Left renal pelvis (tissue), 4 donors: Measurements from ENCODE around the gene RNASET2. TPM values are rescaled to one million over a fixed set of nuclear protein-coding genes. Genes with fewer than 3 reads are reported as not detected.

Experiments used
- DNase-seq, 4 donors: peaks; one replicate each; pipeline ENCODE4 v3.0.0-alpha.2; 2013; ENCODE audit warnings: low read depth in 4 of 4, low spot score in 3 of 4
- polyA plus RNA-seq, 4 donors: library from polyadenylated mRNA; unstranded; fragments of 120-200 nt; gene quantifications; one replicate each; pipeline ENCODE4 v1.2.1, GENCODE V29; 2013; ENCODE audit not compliant: insufficient read length in 4 of 4

RNASET2 gene
- polyA plus RNA-seq = 10 to 100 TPM; 42.1 to 69.5 (median 58.9) TPM

DNA sequence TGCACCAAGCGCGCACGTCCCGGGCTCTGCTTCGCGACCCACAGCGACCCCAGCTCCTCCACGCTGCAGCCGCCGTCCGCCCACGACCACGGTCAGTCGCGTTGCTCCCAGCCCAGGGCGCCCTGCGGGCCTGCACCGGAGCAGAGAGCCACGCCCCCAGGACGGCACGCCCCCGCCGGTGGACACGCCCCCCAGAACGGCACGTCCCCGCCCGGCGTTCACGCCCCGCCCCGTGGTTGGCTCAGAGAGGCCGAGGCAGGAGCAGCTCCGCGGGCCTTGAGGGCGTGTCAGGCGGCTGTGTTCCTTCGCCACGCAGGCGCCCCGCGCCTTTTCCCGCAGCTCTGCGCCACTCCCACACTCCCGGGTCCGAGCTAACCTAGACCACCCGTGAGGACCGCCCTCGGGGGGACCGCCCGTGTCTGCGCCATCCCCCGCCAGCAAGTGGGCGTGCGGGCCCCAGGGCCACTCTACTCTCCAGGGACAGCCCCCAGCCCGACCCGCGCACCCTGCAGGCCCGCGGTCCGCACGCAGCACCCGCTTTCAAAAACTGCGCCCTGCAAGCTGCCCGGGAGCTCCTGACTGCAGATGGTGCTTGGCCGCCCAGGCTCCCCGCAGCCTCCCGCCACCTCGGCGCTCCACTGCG lies at the start of gene RNASET2:
Gene RNASET2 (minus strand): TSS at position 107 of the 643 bp plus-strand sequence. CDS start 368 bp downstream, outside the sequence.
- peak; percentile 79 to 85 (median 84) for DNase-seq

DNA sequence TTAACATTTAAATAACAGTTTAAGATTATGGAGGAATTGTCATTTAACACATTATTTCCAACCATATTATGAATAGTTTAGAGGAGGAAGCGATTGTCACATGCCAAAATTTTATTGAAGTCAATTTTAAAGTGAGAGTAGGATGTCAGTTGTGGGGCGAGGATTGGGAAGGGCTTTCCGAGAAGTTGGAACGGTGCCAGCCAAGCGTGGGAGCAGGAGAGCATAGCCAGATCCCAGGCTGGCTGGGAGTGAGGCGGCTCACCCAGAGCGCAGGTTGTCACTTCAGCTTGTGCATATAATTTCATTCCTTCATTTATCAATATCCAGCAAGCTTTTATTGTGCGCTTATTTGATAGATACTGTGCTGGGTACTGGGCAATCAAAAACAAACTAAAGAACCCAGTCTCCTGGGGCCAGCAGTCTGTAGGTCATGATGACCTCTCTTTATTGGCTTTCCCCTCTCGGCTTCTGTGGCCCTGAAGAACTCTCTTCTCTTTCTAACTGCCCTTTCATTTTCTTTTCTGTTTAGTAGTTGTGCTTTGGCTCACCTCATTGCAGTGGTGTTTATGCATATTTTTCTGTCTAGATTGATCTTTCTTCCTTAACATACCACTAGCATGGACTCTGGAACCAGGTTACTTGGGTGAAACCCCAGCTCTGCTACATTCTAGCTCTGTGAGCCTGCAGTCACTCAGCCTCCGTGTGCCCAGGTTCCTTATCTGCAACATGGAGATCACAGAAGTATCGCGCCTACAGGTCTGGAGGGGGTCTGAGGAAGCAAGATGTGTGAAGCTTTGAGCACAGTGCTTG lies 49.2 kb upstream of the RNASET2 start:
- DNase-seq = no peak

- DNase-seq = no peak
Measured at GRCh38 chr6:167000759-167001158, 44.4 kb upstream of the RNASET2 start.

DNA sequence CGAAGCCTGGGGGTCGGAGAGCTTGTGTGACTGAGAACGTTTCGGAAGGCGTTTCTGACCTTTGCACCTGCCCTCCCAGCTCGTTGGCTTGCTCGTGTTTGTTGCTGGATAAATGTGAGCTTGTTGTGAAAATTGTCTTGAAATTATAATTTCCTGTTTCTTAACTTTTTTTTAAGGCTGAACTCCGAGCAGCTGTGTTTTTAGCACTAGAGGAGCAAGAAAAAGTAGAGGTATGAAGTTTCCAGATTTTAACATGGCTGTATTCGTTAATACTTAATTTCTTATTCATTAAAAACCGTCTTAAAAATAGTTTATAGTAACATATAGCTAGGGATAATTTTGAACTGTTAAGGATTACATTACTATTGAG lies 43.5 kb upstream of the RNASET2 start:
- DNase-seq = no peak

DNA sequence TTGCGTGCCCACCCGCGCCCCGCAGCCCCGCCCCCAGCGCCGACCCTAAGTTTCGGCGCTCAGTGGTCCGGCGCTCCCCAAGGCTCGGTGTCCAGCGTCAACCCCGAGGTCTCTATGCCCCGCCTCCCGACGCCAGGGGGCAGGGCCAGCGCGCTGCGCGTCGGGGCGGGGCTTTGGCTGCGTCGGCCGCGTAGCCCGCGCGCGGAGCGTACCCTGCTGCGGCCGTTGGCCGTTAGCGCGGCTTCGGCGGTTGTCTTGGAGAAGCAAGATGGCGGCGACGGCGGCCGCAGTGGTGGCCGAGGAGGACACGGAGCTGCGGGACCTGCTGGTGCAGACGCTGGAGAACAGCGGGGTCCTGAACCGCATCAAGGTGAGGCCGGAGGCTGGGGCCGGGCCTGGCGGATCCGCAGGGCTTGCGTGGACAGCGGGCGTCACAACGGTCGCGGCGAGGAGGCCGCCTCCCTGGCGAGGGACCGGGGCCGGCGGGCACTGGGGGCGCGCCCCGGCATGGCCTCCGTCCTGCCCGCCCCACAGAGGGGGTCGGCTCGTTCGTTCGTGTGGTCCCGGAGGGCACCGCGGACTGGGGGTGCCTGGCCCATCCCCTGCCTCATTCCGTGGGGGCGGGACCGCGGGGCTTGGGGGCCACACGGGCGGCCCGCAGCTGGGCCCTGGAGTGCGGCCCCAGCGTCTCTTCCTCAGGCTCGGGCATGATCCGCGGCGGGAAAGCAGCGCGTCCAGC lies 43.0 kb upstream of the RNASET2 start, which contains the start of gene CEP43:
Gene CEP43 (plus strand): TSS at position 253 of the 739 bp plus-strand sequence. CDS start 16 bp downstream, at position 269.
- peak; percentile 88 to 95 (median 92) for DNase-seq

GRCh38 chr6:166998256-166999144 lies 42.1 kb upstream of the RNASET2 start:
- DNase-seq = no peak

DNA sequence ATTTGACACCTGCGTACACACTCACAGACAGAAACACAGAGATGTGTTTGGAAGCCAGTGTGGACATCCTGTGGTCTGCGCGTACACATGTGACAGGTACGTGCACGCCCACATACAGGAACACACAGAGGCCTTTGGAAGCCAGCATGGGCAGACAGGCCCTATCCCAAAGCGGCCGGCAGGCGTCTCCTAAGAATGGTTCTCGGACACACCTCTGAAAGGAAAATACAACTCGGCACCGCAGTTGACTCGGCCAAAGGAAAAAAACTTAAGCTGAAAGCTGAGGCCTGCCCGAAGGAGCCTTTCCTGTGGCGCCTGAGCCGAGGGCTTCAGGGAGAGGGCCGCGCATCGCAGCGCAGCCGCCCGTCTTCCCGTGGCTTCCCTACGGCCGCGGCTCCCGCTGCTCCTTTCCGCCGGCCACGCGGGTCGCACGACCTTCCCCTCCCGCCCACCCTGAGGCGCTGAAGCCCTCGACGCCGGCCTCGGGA lies 41.5 kb upstream of the RNASET2 start:
- DNase-seq = peak in 1 of 4 donors; percentile 48

- no peak for DNase-seq
Measured at GRCh38 chr6:166997348-166997747, 41.0 kb upstream of the RNASET2 start.

DNA sequence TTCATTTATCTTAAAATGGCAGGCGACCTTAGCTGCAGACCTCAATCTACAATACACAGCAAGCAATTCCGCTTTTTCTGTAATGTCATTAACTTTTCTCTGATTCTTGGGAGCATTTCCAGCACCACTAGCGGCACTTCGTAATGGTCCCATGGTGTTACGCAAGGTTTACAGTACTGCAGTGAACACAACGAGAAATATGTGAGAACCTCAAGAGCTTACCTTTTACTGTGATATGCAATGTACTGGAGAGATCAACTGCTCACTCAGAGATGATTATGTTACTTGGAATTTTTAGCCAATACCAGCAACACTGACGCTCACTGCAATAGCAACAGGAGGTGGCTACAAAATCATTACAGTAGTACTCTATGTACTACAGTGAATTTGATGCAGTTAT lies 40.1 kb upstream of the RNASET2 start:
- no peak for DNase-seq

DNA sequence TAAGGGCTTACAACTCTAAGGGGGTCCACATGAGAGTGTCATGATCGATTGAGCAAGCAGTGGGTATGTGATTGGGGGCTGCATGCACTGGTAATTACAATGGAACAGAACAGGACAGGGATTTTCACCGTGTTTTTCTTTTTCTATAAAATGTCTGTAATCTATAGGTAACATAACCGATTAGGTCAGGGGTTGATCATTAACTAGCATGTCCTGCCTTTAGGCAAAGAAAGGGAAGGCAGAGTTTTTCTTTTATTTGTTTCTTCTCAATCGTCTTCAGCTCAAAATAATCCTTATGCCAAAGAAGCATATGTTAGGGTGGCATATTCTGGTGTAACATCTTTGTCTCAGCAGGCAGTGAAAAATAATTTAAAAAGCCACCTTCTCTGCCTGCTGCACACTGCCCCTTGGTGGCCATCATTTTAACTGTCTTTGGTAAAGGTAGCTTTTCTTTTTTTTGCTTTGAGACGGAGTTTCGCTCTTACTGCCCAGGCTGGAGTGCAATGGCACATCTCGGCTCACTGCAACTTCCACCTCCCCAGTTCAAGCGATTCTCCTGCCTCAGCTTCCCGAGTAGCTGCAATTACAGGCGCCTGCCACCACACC lies 33.2 kb upstream of the RNASET2 start:
- no peak for DNase-seq

DNA sequence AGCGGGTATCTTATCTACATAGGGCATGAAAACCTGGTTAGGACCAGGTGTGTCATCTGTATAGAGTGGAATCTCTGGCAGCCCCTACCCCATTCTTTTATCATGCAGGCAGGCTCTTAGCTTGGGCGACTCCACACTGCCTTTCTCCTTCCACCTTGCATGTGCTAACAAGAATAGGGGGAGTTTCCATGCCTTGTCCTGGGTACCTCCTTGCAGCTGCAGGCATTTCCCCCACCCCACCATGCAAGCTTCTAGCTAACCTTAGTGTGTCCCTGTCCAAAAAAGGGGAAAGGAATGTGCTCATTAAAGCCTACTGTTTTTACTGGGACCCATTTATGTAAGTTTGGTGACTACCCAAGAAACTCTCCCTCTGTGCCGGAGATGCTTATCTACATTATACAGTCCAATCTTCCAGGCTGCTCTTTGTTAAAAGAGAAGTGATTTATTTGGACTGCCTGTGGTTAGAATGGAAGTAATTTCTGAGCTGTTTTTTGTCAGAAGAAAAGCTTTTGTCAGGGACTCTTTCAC lies 32.4 kb upstream of the RNASET2 start:
- no peak for DNase-seq

DNA sequence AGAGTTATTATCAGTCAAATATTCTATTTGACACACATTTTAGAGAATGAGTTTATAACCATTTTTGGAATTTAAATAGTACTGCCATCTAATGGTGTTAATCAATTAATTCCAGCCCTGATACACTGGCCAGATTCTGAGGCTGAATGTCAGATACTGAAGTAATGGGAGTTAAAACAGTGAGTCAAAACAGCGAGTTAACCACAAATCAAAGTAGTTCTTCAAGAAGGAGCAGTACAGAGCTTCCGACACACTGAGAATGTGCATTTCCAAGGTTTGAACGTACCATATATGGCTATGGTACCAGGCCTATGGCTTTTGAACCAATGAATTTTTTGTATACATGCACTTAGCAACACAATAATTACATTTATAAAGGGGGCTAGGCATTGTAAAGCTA lies 31.6 kb upstream of the RNASET2 start:
- no peak for DNase-seq

GRCh38 chr6:166987448-166987847 lies 31.1 kb upstream of the RNASET2 start:
- no peak for DNase-seq

GRCh38 chr6:166980738-166981137 lies 24.4 kb upstream of the RNASET2 start:
- DNase-seq = no peak

DNA sequence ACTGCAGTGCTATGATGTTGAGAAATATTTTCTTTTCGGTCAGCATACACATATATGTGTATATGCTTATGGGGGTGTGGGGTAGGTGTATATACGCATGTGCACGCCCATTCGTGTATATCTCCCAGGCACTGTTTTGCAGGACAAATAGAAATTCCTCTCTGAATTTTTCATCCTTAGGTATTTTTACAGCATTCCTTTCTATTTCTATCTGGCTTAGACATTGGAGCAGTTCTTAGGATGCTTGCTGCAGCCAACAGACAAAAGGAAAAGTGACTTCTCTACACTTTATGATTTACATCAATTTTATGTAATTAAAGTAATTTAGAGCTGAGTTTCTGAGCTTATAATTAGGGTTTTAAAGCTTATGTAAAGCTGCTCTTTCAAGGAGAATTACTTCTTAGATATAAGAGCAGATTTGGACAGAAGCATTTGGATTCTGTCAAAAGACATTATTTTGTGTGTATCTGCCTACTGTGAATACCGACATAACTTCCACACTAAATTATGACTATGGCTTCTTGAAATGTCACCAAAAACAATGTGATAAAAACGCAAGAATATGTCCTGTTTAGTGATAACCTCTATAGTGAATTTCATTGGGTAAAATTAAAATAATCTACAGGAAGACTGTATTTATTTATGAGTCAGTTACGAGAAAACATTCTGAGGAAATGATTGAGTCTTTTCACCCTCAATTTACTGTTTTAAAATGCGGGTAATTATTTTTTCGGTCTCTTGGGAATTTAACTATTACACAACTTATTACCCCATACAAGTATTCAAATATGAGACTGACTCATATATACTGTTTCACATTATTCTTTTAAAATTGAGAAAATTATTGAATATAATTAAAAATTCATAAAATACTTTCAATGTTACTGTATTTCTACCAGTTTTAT lies 21.5 kb upstream of the RNASET2 start:
- no peak for DNase-seq

DNA sequence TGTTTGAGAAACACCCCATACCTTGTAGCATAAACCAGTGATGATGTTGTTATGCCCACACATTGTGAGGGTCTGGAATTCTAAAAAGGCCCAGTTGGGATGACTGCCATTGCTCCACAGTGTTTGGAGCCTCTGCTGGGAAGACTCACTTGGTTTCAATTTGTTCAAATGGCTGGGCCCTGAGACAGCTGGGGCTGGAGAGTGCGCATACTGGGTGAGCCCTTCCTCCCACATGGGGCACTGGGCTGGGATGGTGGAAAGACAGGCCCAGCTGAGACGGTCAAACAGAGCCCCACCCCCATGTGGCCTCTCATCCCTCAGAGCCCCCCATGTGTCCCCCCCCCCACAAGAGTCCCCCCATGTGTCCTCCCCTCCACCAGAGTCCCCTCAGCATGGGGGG lies 20.3 kb upstream of the RNASET2 start:
- DNase-seq = no peak

DNA sequence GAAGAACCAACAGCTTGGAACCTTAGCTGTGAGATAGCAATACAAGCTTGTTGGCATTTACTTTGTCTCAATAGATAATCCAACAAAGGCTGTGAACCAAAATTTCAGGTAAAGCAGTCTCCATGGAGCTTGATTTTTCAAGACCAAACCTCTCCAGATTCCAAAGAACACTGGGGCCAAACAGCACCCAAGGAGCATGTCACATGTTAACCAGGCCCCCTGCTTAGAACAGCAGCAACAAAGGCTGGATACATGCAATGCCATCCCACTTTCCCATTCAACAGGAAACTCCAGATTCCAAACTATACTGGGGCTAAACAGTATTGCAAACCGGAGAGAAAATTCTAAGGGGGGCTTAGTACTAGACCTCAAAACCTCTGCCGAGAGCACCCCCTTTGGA lies 15.8 kb upstream of the RNASET2 start:
- DNase-seq = no peak

- no peak for DNase-seq
Measured at GRCh38 chr6:166971271-166971670, 14.9 kb upstream of the RNASET2 start.
